Fibroblast of peridontal ligament (primary cell): ENCODE measurements around the gene BCKDK.

Source experiments
- DNase-seq: peaks from one replicate; pipeline ENCODE4 v3.0.0-alpha.2; 2010; ENCODE audit errors: extremely low read depth

The BCKDK gene

GRCh38 chr16:31080035-31080629, 28.1 kb upstream of the BCKDK start:
- no peak for DNase-seq

GRCh38 chr16:31080756-31081419, 27.3 kb upstream of the BCKDK start:
- no peak for DNase-seq

DNA sequence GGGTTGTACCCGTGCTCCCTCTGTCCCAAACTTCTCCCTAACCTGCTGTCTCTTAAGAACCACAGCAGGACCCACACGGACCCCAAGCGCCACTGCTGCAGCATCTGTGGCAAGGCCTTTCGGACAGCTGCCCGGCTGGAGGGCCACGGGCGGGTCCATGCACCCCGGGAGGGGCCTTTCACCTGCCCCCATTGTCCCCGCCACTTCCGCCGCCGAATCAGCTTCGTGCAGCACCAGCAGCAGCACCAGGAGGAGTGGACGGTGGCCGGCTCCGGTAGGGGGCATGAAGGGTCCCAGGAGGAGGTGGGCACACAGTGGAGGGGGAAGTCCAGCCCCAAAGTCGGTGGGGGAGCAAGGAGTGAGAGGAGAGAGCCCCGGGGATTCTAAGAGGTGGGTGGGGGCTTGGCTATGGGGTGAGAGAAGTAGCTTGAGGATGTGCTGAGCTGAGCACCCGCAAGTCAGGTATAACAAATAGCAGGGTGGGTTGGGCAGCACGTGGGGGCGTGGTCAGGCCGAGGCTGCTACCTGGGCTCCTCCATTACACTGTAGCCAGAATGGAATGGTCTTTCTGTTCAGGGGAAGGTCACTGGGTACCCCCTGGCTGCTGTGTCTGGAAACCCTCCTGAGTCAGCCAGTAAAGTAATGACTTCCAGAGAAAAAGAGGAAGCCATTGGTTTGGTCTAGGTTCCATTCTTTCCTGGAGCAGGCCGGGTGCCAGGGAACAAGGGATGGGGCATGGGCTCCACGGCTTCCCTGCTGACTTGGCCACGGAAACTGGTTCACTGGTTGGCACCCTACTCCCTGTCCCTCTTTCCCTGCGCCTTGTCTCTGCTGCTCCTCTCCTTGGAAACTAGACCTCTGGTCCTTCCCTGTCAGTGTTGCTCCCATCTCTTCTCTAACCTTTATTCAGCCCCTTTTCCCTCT, 26.5 kb upstream of the BCKDK start:
- no peak for DNase-seq

- DNase-seq = no peak
Measured at GRCh38 chr16:31082368-31083045, 25.7 kb upstream of the BCKDK start.

DNA sequence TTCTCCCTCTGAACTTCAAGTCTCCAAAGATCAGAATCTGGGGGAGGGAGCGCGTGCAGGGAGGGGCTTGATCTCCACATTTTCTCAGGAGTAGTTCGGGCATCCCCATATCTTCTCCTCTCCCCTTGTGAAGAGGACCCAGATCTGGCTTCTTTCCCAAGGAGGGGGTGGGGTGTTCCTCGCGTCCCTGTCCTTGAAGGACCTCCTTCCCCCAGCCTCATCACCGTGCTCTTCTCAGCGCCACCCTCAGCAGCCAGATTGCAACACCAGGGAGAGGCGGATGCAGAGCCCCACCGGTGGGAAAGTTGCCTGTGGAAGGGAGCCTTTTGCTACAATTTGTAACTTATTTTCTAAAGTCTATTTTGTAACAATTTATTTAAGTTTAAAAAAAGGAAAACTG, 25.1 kb upstream of the BCKDK start:
- no peak for DNase-seq

DNA sequence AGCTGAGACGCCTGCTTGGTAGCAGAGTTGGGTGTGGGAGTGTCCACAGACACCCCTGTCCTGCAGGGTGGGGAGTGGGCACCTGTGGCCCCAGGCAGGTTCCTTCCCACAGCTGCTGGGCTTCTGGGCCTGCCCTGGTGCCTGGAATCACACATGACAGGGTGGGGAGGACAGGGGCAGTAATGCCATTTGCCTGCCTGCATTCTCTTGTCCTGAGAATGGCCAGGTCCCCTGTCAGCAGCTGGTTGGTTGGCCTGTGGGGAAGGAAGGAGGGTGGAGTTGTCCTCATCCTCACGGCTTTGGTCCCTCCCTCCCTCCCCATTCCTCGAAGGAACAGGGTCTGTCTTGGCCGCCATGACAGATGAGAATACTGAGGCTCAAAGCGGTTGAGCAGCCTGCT, 24.6 kb upstream of the BCKDK start:
- DNase-seq = no peak

DNA sequence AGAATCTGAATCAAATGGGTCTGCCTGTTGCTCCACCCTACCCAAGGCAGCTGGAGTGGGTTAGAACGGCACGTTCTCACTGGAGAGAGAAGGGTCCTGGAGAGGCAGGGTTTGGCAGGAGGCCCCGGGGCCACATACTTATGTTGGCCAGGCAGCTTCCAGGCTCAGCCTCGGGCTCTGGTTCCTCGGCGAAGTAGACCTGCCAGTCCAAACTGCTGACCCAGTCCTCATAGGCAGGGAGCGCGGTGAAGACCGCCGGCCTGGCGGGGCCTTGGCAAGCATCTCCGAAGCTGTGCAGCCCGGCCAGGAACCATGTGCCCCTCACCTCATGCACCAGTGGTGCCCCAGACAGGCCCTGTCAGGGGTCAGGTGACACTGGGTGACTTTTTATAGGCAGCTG, 24.2 kb upstream of the BCKDK start:
- no peak for DNase-seq

DNA sequence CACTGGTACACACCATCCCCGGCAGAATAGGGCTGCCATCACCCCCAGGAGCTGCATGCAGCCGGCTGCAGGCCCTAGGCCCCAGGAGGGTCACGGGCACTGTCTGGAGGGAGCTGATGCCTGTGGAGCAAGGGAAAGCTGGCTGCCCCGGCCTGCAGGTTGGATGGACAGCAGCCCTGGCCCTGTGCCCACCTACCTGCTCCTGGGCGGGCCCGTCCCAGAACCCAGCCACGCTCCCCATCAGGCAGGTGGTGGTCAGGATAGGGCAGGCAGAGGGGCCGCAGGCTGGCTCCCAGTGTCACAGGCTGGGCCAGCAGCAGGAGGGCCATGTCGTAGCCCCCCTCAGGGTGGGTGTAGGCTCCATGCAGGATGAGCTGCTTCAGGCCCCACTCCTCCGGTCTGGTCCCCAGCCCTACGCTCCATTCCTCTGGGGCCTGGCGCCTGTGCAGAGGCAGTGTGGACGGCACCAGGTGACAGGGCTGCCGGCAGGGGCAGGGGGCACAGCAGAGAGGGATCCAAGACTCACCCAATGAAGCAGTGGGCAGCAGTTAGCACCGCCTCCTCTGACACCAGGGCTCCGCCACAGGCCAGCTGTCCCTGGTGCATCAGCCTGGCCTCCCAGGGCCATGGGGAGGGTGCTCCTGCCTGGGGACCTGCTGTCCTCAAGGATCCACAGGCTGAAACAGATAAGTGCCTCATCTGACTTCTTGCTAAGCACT, 23.4 kb upstream of the BCKDK start:
- DNase-seq = no peak

DNA sequence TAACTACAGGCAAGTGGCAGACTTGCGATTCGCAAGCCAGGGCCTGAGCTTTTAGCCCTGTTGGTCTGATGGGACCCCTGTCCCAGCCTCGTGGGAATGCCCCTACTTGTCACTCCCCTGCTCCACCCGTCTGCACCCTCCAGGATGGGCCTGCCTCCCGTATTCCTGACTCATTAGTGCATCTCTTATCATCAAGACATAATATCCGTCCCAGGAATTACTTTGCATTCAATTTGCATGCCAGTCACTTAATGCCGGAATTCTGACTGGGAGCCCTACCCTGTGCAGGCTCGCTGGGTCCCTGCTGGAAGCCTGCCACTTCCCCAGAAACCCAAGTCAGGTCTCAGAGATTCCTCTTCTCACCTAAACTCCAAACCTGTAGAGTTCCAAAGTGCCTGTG, 22.8 kb upstream of the BCKDK start:
- DNase-seq = no peak

DNA sequence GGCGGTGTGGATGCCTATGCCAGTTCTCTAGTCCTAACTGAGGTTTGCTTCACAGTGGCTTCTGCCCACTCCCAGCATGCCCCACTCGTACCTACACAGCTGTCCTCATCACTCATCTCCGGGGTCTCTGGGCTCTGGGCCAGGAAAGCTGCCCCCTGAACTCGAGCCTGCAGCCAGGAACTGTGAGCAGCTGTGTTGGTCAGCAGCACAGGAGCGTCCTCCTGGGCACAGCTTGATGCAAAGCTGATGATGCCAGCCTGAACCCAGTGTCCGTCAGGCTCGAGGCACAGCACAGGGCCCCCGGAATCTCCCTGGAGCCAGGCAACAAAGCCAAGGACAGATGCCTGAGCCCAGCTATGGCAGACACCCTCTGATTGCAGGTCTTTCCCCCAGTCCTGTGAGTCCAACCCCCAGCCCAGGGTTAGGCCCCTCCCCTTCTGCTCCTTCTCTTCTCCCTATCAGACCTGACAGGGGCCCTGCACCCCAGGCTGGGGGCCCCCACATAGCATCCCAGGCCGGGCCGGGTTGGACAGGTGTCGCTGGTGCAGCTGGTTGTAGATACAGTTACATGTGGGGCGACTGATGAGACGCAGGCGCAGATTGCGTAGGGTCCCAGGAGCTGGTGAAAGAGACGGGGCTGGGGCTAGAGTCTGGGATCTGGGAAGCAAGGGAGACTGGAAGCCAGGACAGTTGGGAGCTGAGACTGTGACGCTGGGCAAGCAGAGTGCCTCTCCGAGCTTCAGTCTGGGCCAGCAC, 22.1 kb upstream of the BCKDK start:
- no peak for DNase-seq

- no peak for DNase-seq
Measured at GRCh38 chr16:31086629-31086906, 21.6 kb upstream of the BCKDK start.

DNA sequence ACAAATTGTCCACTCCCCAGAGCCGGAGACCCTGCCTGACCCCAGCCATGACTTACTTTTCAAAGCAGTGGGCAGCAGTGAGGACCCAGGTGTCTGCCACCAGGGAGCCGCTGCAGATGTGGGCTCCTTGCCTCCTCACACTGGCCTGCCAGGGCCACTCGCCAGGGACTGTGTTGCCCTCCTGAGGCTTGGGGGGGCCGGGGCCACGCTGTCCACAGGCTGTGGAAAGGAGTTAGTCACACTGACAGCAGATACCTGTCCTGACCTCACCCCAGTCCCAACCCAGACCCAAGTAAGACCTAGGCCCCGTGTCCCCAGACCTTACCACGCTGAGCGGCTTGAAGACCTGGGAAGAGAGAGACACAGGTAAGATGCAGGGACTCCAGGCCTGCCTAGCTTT, 20.7 kb upstream of the BCKDK start:
- no peak for DNase-seq

- no peak for DNase-seq
Measured at GRCh38 chr16:31087971-31088370, 20.2 kb upstream of the BCKDK start.

DNA sequence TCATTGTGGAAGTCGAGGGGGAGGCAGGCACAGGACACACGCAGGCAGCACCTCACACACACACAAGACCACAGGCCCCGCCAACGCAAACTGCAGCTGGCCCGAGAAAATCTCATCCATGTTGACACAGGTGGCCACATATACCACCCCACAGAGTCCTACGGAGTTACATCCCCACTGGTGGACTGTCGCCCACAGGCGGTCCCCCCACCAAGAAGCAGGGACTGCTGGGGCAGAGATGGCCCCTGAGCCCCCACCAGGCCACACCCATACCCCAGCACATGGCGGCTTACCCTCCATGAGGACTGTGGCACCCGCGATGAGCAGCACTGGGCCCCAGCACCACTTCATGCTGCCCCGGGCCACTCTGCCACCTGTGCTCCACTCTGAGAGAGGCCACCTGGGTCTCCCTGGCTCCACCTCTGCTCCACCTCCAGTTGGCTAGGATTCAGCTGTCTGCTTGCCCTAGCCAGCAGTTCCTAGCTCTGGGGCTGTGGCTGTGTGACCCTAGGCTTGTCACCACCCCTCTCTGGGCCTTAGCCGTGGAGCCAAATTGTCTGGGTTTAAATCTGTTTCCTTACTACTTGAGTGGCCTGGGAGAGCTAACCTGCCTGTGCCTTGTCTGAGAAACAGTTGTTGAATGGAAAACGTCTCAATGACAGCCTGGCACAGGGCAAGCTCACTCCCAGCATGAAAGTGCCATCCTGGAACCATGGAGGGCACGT, 19.6 kb upstream of the BCKDK start, which contains the start of gene PRSS53:
Gene PRSS53 (minus strand): TSS at position 485 of the 725 bp plus-strand sequence. CDS start 134 bp downstream, at position 351.
- DNase-seq = no peak

DNA sequence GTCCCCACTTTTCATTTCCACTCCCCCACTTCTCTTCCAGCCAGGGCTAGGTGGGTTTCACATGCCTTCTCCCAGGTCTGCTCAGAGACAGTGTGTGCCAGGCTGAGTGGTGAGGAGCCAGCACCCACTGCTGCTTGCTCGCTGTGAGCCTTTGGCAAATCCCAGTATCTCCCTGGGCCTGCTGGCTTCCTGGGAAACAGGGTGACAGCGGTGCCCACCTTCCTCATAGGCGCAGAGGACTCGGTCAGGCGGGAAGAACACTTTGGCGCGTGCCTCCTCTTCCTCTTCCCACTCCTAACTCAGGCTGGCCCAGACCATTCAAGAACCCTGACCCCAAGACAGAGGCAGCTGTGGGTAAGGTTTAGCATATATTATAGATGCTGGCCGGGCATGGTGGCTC, 19.0 kb upstream of the BCKDK start:
- DNase-seq = no peak

GRCh38 chr16:31090540-31090939, 17.6 kb upstream of the BCKDK start:
- peak; percentile 39 for DNase-seq

- DNase-seq = no peak
Measured at GRCh38 chr16:31092330-31092729, 15.9 kb upstream of the BCKDK start.

DNA sequence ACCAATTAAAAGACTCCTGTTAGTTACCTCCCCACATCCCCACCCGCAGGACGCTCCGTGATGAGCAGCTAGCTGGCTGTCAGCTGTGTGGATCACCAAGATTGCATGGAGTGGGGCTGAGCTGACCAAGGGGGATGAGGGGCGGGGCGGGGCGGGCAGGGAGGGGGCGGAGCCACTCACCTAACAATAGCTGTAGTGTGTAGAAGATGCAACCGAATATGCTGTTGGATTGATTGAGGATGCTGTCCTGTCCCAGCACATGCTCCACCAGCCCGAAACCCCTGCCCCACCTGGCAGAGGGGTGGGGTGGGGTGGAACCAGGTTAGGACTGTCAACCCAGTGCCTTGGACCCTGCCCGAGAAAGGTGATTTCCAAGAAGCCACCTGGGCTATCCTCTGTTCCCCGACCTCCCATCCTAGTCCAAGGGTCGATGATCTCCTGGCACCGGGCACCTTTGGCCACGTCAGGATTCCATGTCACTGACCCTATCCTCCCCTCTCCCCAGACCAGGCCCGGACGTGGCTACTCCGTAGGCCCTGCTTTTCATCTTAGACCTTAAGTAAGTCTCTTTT, 15.0 kb upstream of the BCKDK start:
- DNase-seq = no peak

GRCh38 chr16:31094088-31094423, 14.1 kb upstream of the BCKDK start:
- no peak for DNase-seq
